Vagina (tissue), 2 donors: Measurements from ENCODE around the gene QRFP. TPM values are rescaled to one million over a fixed set of nuclear protein-coding genes. Genes with fewer than 3 reads are reported as not detected.

ENCODE experiments used
- DNase-seq, 2 donors: peaks; one replicate each; pipeline ENCODE4 v3.0.0-alpha.2; 2017; ENCODE audit errors: extremely low spot score in 2 of 2
- H3K27ac ChIP-seq: fragments of 200-600 bp; sonication (generic); one replicate; pipeline ENCODE4 v1.5.1; 2019
- H3K27me3 ChIP-seq: fragments of 200-600 bp; sonication (generic); one replicate; pipeline ENCODE4 v1.5.1; 2019
- H3K36me3 ChIP-seq, 2 donors: fragments of 200-600 bp; sonication (generic); one replicate each; pipeline ENCODE4 v1.5.1; 2017 to 2019
- H3K4me1 ChIP-seq: fragments of 200-600 bp; sonication (generic); one replicate; pipeline ENCODE4 v1.5.1; 2019
- H3K4me3 ChIP-seq, 2 donors: fragments of 200-600 bp; sonication (generic); 1 replicate in 1 of 2; 2 replicates in 1 of 2; pipeline ENCODE4 v1.5.1; 2016 to 2019
- H3K9me3 ChIP-seq: fragments of 200-600 bp; sonication (generic); one replicate; pipeline ENCODE4 v1.5.1; 2019
- POLR2A ChIP-seq, 2 donors: fragments of 450-650 bp; IDR thresholded peaks; one replicate each; pipeline ENCODE4 v1.6.1; 2017; ENCODE audit warnings: antibody characterized with exemption in 2 of 2, mild to moderate bottlenecking in 2 of 2, moderate library complexity in 2 of 2
- POLR2AphosphoS5 ChIP-seq, 2 donors: sonication (generic); formaldehyde crosslinking; IDR thresholded peaks; one replicate each; pipeline ENCODE4 v1.9.0; 2017; ENCODE audit warnings: antibody characterized with exemption in 2 of 2, mild to moderate bottlenecking in 2 of 2, low read depth in 1 of 2; ENCODE audit not compliant: insufficient read depth in 1 of 2
- intact Hi-C: fragments of 100-400 bp; cut with DNase I; formaldehyde crosslinking; loops from one replicate; pipeline ENCODE4 v1.15.1; 2023
- total RNA-seq: library from RNA; depleted of rRNA; stranded (reverse); fragments of >200 nt; gene quantifications from one replicate; pipeline ENCODE4 v1.2.3, GENCODE V29; 2016
- TF ChIP-seq, protein P1 (sequence below), 3 experiments: fragments of 450-650 bp in 2 of 3; fragments of 200-600 bp in 1 of 3; sonication (generic) in 1 of 3; IDR thresholded peaks; one replicate each; pipeline ENCODE4 v1.5.1; 2017 to 2019; ENCODE audit warnings: antibody characterized with exemption in 3 of 3, mild to moderate bottlenecking in 2 of 3, moderate library complexity in 2 of 3

The QRFP gene
- total RNA-seq, 1 donor from 2014 or later: not detected

DNA sequence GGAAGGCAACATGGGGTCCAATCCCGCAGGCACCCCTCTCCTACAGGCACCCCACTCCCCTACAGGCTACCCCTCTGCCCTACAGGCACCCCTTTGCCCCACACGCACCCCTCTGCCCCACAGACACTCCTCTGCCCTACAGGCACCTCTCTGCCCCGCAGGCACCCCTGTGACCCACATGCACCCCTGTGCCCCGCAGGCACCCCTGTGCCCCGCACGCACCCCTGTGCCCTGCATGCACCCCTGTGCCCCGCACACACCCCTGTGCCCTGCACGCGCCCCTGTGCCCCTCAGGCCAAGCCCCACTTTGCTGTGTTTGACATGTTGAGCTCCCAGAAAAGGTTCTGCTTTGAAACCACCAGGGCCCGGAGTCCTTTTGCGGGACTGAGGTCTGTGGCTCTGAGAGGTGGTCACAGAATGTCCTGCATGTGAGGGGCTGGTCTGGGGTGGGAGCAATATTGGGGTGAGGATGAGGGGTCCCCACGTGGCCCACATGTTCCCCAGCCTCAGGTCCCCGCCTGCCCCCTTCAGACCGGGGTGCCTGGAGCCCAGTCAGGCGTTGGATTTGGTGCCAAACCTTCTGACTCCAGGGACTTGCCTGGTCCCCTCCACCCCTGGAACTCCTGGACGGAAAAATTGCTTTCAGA is 616 bp upstream of the QRFP start:
- no peak for DNase-seq
- TF ChIP-seq POLR2AphosphoS5 (IDR thresholded peaks at IDR 0.05; ENCODE audit: insufficient read depth in 1 of 2, low read depth in 1 of 2): no peak
- TF ChIP-seq POLR2A (IDR thresholded peaks at IDR 0.05): no peak
- TF ChIP-seq, protein P1, sequence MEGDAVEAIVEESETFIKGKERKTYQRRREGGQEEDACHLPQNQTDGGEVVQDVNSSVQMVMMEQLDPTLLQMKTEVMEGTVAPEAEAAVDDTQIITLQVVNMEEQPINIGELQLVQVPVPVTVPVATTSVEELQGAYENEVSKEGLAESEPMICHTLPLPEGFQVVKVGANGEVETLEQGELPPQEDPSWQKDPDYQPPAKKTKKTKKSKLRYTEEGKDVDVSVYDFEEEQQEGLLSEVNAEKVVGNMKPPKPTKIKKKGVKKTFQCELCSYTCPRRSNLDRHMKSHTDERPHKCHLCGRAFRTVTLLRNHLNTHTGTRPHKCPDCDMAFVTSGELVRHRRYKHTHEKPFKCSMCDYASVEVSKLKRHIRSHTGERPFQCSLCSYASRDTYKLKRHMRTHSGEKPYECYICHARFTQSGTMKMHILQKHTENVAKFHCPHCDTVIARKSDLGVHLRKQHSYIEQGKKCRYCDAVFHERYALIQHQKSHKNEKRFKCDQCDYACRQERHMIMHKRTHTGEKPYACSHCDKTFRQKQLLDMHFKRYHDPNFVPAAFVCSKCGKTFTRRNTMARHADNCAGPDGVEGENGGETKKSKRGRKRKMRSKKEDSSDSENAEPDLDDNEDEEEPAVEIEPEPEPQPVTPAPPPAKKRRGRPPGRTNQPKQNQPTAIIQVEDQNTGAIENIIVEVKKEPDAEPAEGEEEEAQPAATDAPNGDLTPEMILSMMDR (IDR thresholded peaks at IDR 0.05): no peak
- intact Hi-C loops: no loop called here
- no peaks in the 10 kb centered on the region for H3K27me3 ChIP-seq
- H3K4me3 ChIP-seq: no peak overlapping the region
- no peaks in the 10 kb centered on the region for H3K9me3 ChIP-seq
- peaks cover 0 to 7% of the 10 kb centered on the region in 2 donors for H3K36me3 ChIP-seq
- H3K4me1 ChIP-seq: peaks cover 44% of the 10 kb centered on the region
- no peak overlapping the region for H3K27ac ChIP-seq

DNA sequence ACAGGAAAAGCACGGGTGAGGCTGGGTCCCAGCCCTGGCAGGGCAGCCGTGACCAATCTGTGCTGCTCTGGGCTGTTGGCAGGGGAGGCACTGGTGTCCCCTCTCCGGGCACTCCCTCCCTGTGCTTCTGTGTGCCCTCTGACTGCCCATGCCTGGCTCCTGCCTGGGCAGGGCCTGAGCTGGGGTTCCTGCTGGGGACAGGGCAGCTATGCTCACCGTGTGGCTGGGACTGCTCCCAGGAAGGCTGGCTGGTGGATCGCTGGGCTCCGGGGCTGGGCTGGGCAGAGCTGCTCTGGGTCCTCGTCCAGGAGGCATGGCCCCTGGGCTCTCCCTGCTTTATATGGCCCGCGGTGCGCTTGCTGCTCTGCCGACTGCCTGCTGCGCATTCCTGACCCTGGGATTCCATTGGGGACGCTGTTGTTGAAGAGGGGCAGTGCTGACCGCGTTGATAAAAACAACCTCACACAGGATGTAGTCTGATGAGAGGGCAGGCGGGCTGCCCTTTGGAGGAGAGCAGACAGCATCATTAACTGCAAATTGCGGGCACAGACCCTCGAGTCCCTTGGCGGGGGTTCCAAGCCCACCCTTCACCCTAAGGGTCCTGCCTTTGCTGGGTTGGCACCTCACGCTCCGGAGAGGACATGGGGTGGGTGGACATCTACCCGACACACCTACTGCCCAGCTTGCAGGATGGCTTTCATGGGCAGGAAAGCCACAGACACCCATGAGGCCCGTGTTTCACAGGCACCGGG is 955 bp downstream of the QRFP start:
- Histone ChIP-seq H3K36me3 (peaks cover 0 to 7% of the 10 kb centered on the region in 2 donors), H3K27ac (no peak overlapping the region), H3K9me3 (no peaks in the 10 kb centered on the region), H3K4me1 (peaks cover 46% of the 10 kb centered on the region), H3K4me3 (no peak overlapping the region), H3K27me3 (no peaks in the 10 kb centered on the region)
- DNase-seq: no peak
- TF ChIP-seq, protein P1 (IDR thresholded peaks at IDR 0.05): no peak
- TF ChIP-seq POLR2AphosphoS5 (IDR thresholded peaks at IDR 0.05; ENCODE audit: insufficient read depth in 1 of 2, low read depth in 1 of 2) (no peak), POLR2A (IDR thresholded peaks at IDR 0.05) (no peak)
- intact Hi-C loops: no loop called here

DNA sequence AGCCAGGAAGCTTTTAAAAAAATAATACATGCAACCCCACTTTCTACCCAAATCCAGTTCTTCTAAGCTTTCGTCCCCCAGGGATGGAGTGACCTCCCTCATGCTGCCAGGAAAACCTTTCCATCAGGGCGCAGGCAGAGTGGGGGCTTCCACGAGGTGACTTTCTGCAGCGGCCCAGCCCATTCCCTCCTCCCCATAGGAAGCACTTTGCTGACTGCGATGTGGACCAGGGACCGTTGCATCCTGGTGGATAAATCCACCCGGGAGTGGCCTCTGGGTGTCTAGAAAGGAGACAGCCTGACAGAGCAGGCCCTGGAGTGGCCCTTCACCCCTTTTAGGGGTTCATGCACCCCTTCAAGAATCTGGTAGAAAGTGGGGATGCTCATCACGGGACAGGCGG is 1.6 kb downstream of the QRFP start:
- TF ChIP-seq POLR2A (IDR thresholded peaks at IDR 0.05) (no peak), POLR2AphosphoS5 (IDR thresholded peaks at IDR 0.05; ENCODE audit: insufficient read depth in 1 of 2, low read depth in 1 of 2) (no peak)
- TF ChIP-seq, protein P1 (IDR thresholded peaks at IDR 0.05): no peak
- Histone ChIP-seq H3K36me3 (peaks cover 0 to 12% of the 10 kb centered on the region in 2 donors), H3K4me1 (peaks cover 46% of the 10 kb centered on the region), H3K27me3 (no peaks in the 10 kb centered on the region), H3K9me3 (no peaks in the 10 kb centered on the region), H3K27ac (no peak overlapping the region), H3K4me3 (no peak overlapping the region)
- intact Hi-C loops: no loop called here
- no peak for DNase-seq

DNA sequence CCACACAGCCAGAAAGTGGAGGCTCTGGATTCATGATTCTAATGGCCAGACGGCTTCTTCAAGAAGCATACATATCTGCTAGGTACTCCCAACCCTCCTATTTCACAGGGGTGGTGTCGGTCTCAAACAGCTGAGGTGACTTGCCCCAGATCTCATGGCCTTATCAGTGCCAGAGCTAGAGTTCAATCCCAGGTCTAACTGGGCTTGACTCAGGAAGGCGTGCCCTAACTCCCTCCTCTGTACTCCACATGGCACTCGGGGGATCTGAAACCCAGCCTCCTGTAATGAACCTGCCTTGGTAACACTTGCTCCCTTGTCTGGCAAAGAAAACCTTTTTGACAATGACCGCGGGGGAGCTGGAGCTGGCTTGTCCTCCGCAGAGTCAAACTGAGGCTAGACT is 2.1 kb downstream of the QRFP start:
- intact Hi-C loops: no loop called here
- H3K27ac ChIP-seq: peak overlapping the region; percentile 36
- H3K4me1 ChIP-seq: peaks cover 46% of the 10 kb centered on the region
- TF ChIP-seq POLR2A (IDR thresholded peaks at IDR 0.05): no peak
- no peak for TF ChIP-seq POLR2AphosphoS5 (IDR thresholded peaks at IDR 0.05; ENCODE audit: insufficient read depth in 1 of 2, low read depth in 1 of 2)
- TF ChIP-seq, protein P1 (IDR thresholded peaks at IDR 0.05): no peak
- H3K27me3 ChIP-seq: no peaks in the 10 kb centered on the region
- H3K36me3 ChIP-seq: peaks cover 0 to 15% of the 10 kb centered on the region in 2 donors
- DNase-seq: no peak
- H3K4me3 ChIP-seq: no peak overlapping the region
- H3K9me3 ChIP-seq: no peaks in the 10 kb centered on the region
